Measurements from ENCODE around the gene GRK4.

GRK4 gene

DNA sequence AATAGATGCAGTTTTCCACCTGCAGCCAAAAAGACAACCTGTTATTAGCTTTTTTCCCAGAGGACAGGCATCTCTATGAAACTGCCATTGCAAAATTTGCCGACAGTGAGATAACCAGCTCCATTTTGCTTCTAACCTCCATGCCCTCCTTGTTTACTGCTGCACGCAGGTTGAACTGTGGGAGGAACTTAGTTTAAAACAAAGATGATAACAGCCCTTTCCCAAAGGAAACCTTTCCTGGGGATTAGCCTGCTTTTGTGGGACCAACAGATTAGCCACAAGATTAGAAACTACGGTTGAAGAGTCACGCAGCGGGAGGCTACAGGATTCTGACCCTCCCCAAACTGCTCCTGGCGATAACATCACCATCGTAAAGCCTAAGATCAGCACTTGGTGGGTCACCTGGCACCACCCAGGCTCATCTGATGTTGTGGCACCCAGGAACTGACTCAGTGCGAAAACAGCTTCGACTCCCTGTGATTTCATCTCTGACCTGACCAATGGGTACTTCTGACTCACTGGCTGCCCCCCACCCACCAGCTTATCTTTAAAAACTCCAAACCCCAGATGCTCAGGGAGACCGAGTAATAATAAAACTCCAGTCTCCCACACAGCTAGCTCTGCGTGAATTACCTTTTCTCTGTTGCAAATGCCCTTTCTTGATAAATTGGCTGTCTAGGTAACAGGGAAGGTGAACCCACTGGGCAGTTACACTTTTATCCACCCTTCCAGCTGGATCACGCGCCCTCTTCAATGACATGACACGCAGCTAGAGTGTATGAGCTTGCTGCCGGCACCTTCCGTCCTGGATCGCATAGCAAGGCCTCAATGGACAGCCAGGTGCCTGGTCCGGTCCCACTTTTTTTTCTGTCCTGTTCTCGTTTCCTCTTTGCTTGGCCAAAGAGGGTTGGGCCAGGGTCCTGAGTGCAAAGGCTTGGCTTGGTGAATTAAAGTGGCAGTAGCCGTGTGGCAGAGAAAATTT is 27.3 kb upstream of the GRK4 start (continued):
- TF ChIP-seq ZIC2 (tag by site-specific recombination; IDR thresholded peaks at IDR 0.05) (peak; percentile 60), EGR2 (tag by site-specific recombination; IDR thresholded peaks at IDR 0.05; ENCODE audit: low read depth) (peak; percentile 21; the same call in 1 of the 2 replicates), ZSCAN16 (tag by site-specific recombination; IDR thresholded peaks at IDR 0.05) (no peak), ZFHX2 (tag by site-specific recombination; conservative IDR thresholded peaks at IDR 0.05) (no peak; the same call in 1 of the 2 replicates), BCL11B (tag by site-specific recombination; IDR thresholded peaks at IDR 0.05; ENCODE audit: low read depth) (no peak), ZNF629 (tag by site-specific recombination; IDR thresholded peaks at IDR 0.05) (peak; percentile 12; the same call in 1 of the 2 replicates), SCRT2 (tag by site-specific recombination; IDR thresholded peaks at IDR 0.05) (0 out of 2 replicates have a peak, but pooled peaks have one; percentile 45), ZNF76 (tag by site-specific recombination; IDR thresholded peaks at IDR 0.05; ENCODE audit: borderline replicate concordance, low read depth) (no peak), ZNF670 (tag by site-specific recombination; IDR thresholded peaks at IDR 0.05; ENCODE audit: low read depth) (no peak), ZNF146 (tag by site-specific recombination; IDR thresholded peaks at IDR 0.05) (no peak), ZNF600 (tag by site-specific recombination; IDR thresholded peaks at IDR 0.05) (no peak), KLF16 (tag by site-specific recombination; IDR thresholded peaks at IDR 0.05) (no peak), SP7 (tag by site-specific recombination; IDR thresholded peaks at IDR 0.05) (peak; percentile 79; the same call in 1 of the 2 replicates), ZSCAN30 (tag by site-specific recombination; IDR thresholded peaks at IDR 0.05) (no peak), ZNF266 (tag by site-specific recombination; IDR thresholded peaks at IDR 0.05; ENCODE audit: low read depth) (no peak), ZNF155 (tag by site-specific recombination; IDR thresholded peaks at IDR 0.05) (no peak), ZNF610 (tag by site-specific recombination; IDR thresholded peaks at IDR 0.05; ENCODE audit: borderline replicate concordance) (no peak), ZBTB1 (tag by site-specific recombination; IDR thresholded peaks at IDR 0.05) (0 out of 2 replicates have a peak, but pooled peaks have one; percentile 4), IKZF3 (tag by site-specific recombination; IDR thresholded peaks at IDR 0.05) (no peak), TRIM28 (IDR thresholded peaks at IDR 0.05; ENCODE audit: borderline replicate concordance, low read length) (no peak), ZNF324 (tag by site-specific recombination; IDR thresholded peaks at IDR 0.05) (no peak)
- TF ChIP-seq, protein P1, sequence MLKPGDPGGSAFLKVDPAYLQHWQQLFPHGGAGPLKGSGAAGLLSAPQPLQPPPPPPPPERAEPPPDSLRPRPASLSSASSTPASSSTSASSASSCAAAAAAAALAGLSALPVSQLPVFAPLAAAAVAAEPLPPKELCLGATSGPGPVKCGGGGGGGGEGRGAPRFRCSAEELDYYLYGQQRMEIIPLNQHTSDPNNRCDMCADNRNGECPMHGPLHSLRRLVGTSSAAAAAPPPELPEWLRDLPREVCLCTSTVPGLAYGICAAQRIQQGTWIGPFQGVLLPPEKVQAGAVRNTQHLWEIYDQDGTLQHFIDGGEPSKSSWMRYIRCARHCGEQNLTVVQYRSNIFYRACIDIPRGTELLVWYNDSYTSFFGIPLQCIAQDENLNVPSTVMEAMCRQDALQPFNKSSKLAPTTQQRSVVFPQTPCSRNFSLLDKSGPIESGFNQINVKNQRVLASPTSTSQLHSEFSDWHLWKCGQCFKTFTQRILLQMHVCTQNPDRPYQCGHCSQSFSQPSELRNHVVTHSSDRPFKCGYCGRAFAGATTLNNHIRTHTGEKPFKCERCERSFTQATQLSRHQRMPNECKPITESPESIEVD (tag by site-specific recombination; IDR thresholded peaks at IDR 0.05), result no peak
- TF ChIP-seq, protein P2, sequence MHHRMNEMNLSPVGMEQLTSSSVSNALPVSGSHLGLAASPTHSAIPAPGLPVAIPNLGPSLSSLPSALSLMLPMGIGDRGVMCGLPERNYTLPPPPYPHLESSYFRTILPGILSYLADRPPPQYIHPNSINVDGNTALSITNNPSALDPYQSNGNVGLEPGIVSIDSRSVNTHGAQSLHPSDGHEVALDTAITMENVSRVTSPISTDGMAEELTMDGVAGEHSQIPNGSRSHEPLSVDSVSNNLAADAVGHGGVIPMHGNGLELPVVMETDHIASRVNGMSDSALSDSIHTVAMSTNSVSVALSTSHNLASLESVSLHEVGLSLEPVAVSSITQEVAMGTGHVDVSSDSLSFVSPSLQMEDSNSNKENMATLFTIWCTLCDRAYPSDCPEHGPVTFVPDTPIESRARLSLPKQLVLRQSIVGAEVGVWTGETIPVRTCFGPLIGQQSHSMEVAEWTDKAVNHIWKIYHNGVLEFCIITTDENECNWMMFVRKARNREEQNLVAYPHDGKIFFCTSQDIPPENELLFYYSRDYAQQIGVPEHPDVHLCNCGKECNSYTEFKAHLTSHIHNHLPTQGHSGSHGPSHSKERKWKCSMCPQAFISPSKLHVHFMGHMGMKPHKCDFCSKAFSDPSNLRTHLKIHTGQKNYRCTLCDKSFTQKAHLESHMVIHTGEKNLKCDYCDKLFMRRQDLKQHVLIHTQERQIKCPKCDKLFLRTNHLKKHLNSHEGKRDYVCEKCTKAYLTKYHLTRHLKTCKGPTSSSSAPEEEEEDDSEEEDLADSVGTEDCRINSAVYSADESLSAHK (tag by site-specific recombination; IDR thresholded peaks at IDR 0.05), result no peak
- TF ChIP-seq, protein P3, sequence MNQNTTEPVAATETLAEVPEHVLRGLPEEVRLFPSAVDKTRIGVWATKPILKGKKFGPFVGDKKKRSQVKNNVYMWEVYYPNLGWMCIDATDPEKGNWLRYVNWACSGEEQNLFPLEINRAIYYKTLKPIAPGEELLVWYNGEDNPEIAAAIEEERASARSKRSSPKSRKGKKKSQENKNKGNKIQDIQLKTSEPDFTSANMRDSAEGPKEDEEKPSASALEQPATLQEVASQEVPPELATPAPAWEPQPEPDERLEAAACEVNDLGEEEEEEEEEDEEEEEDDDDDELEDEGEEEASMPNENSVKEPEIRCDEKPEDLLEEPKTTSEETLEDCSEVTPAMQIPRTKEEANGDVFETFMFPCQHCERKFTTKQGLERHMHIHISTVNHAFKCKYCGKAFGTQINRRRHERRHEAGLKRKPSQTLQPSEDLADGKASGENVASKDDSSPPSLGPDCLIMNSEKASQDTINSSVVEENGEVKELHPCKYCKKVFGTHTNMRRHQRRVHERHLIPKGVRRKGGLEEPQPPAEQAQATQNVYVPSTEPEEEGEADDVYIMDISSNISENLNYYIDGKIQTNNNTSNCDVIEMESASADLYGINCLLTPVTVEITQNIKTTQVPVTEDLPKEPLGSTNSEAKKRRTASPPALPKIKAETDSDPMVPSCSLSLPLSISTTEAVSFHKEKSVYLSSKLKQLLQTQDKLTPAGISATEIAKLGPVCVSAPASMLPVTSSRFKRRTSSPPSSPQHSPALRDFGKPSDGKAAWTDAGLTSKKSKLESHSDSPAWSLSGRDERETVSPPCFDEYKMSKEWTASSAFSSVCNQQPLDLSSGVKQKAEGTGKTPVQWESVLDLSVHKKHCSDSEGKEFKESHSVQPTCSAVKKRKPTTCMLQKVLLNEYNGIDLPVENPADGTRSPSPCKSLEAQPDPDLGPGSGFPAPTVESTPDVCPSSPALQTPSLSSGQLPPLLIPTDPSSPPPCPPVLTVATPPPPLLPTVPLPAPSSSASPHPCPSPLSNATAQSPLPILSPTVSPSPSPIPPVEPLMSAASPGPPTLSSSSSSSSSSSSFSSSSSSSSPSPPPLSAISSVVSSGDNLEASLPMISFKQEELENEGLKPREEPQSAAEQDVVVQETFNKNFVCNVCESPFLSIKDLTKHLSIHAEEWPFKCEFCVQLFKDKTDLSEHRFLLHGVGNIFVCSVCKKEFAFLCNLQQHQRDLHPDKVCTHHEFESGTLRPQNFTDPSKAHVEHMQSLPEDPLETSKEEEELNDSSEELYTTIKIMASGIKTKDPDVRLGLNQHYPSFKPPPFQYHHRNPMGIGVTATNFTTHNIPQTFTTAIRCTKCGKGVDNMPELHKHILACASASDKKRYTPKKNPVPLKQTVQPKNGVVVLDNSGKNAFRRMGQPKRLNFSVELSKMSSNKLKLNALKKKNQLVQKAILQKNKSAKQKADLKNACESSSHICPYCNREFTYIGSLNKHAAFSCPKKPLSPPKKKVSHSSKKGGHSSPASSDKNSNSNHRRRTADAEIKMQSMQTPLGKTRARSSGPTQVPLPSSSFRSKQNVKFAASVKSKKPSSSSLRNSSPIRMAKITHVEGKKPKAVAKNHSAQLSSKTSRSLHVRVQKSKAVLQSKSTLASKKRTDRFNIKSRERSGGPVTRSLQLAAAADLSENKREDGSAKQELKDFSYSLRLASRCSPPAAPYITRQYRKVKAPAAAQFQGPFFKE (tag by site-specific recombination; IDR thresholded peaks at IDR 0.05; ENCODE audit: borderline replicate concordance), result no peak
- TF ChIP-seq, protein P4, sequence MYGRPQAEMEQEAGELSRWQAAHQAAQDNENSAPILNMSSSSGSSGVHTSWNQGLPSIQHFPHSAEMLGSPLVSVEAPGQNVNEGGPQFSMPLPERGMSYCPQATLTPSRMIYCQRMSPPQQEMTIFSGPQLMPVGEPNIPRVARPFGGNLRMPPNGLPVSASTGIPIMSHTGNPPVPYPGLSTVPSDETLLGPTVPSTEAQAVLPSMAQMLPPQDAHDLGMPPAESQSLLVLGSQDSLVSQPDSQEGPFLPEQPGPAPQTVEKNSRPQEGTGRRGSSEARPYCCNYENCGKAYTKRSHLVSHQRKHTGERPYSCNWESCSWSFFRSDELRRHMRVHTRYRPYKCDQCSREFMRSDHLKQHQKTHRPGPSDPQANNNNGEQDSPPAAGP (tag by site-specific recombination; IDR thresholded peaks at IDR 0.05), result peak; percentile 60; the same call in 1 of the 2 replicates
- TF ChIP-seq, protein P5, sequence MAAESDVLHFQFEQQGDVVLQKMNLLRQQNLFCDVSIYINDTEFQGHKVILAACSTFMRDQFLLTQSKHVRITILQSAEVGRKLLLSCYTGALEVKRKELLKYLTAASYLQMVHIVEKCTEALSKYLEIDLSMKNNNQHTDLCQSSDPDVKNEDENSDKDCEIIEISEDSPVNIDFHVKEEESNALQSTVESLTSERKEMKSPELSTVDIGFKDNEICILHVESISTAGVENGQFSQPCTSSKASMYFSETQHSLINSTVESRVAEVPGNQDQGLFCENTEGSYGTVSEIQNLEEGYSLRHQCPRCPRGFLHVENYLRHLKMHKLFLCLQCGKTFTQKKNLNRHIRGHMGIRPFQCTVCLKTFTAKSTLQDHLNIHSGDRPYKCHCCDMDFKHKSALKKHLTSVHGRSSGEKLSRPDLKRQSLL (tag by site-specific recombination; IDR thresholded peaks at IDR 0.05), result no peak

Measured in HEK293 (cell line).